Measurements from ENCODE around the gene MYBPC3.

The MYBPC3 gene

DNA sequence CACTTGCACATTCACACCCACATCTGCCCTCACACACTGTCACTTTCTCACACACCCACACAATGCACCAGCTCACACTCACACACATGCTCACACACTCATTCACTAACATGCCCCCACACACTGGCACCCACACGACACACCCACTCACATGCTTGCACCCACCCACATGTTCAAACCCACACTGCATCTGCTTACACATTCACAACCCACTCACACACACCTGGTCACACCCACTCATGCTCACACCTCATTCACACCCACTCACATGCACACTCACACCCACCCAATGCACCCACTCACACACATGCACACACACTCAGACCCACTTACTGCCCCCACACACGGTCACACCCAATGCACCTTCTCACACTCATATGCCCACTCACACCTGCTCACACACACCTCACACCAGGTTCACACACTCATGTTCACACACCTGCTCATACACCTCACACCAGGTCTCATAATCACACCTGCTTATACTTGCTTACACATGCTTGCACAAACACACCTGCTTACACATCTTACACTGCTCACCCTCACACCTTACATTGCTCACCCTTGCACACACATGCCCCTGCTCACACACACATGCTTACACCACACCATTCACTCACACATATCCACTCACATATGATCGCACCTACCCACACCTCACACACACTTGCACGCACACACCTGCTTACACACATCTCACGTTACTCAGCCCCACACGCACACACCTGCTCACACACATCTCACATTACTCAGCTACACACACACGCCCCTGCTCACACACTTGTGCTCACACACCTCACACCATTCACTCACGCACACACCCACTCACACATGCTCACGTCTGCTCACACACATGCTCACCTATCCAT, 3.9 kb upstream of the MYBPC3 start:
- DNase-seq = no peak

DNA sequence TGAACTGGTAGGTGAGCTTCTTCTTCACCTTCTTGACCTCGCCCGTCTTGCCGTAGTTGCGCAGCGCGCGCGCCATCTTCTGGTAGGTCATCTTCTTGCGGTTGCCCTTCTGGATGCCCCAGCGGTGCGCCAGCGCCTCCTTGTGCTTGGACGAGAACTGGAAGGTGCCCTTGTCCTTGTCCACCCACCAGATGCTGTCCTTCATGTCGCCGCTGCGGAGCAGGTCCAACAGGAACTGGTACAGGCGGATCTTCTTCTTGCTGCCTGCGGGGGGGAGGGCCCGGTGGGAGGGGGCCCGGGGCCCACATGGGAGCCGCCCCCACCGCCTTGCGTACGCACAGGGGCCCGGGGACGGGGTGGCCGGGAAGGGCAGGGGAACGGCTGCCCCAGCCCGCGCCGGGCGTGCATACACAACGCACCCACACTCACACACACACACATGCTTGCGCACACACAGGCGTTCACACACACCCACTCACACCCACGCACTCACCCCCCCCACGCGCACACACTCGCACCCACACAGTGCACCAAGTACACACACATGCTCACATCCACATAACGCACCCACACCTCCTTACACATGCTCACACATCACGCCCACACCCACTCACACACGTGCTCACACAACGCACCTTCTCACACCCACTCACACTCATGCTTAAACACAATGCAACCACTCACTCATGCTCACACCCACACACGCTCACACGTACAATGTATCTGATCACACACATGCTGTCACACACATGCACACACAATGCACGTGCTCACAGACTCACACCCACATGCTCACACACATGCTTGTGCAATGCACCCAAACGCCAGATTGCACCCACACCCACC, 3.0 kb upstream of the MYBPC3 start:
- DNase-seq = peak; percentile 90

DNA sequence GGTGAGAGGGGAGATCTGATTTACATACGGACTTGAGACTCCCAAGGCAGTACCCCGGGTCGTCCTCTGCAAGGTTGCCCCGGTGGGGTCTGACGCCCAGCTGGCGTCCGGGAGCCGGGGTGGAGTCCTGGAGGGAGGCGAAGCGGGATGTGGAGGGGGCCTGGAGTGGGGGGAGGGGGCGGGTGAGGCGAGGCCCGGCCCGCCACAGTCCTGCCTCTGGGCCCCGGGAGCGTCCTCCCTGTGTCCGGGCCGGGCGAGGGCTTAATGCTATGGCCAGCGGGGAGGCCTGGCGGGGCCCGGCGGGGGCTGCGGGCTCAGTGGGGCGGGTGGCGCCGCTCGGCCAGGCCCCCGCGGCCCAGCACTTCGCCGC, 2.4 kb upstream of the MYBPC3 start:
- DNase-seq = no peak

DNA sequence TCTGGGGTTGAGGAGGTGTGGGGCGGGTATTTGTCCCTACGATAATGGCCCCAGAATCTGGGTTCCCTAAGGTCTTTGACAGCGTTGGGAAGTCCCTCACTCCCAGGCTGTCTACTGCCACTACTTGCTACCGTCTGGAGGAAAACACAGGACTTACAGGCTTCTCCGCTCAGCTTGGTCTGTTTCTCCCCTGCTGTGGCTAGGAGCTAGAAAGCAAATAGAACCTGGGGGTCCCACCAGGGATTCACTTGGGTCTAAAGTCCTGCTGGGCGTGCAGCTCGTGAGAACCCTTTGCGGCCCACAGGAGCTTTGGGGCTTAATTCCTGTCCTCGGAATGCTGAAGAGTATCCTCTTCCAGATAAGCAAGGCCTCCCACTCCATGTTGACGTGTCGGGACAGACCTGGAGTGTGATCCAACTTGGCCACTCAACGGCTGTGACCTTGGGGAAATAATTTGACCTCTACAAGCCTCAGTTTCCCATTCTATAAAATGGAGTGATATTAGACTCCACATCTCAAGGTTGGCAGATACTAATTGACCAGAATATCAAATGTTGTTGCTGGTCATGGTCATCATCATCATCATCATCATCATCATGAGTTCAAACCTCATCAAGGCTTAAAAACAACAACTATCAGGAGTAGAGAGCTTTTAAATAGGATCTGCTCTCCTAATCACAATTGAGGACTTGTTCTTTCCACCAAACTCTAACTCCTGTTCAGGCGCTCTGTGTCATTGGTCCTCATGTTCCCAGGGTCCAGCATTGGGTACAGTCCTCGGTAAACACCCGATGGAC, 1.7 kb upstream of the MYBPC3 start:
- no peak for DNase-seq

DNA sequence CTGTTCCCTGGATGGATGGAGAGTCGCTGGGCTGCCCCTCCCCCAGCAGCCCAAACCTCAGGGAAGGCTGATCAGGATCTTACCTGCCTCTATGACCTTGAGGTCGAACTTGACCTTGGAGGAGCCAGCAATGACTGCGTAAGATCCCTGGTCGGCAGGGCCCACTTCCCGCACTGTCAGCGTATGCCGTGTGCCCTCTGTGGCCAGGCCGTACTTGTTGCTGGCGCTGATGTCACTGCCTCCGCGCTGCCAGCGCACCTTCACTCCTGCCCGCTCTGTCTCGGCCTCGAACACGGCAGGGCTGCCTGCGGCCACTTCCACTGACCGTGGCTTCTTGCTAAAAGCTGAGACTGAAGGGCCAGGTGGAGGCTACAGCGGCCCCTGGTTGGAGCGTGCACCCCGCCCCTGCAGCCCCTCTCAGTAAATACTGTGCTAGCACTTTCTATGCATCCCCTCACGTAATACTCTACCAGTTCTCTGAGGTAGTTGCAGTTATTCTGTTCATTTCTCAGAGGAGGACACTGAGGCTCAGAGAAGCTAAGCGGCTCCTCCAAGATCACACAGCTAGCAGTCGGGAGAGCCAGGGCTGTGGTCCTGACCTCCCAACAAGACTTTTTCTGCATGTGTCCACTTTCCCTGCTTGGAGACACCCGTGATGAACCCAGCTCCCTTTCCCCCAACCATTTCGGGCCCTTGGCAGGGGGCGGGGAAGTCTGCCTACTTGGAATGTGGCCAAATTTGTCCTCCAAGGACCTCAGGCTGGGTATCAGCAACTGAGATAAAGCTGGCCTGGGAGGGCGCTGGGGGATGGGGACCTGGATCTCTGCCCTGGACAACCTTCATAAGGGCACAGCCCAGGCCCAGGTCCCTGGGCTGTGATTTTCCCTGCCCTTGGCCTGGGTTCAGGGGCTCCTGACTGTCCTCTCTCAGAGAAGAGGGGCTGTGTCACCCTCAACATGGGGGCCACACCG, 1.1 kb downstream of the MYBPC3 start:
- no peak for DNase-seq

GRCh38 chr11:47350315-47350714, 2.2 kb downstream of the MYBPC3 start:
- DNase-seq = no peak

GRCh38 chr11:47349521-47350095, 2.9 kb downstream of the MYBPC3 start:
- DNase-seq = no peak

DNA sequence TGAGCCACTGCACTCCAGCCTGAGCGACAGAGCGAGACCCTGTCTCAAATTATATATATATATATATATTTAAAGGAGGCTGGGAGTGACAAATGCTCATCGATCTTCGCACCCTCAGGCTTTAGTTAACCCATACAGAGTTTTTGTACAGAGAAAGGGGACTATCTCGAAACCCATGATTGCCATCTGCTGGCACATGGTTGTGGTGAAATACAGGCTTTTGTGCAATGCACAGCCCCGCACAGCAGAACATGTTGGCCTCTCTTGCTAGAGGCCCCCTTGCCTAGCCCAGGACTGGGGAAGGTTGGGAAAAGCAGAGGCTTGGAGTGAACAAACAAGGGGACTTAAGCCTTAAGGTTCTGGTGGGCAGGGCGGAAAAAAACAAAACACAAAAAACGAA, 3.6 kb downstream of the MYBPC3 start:
- DNase-seq = no peak

DNA sequence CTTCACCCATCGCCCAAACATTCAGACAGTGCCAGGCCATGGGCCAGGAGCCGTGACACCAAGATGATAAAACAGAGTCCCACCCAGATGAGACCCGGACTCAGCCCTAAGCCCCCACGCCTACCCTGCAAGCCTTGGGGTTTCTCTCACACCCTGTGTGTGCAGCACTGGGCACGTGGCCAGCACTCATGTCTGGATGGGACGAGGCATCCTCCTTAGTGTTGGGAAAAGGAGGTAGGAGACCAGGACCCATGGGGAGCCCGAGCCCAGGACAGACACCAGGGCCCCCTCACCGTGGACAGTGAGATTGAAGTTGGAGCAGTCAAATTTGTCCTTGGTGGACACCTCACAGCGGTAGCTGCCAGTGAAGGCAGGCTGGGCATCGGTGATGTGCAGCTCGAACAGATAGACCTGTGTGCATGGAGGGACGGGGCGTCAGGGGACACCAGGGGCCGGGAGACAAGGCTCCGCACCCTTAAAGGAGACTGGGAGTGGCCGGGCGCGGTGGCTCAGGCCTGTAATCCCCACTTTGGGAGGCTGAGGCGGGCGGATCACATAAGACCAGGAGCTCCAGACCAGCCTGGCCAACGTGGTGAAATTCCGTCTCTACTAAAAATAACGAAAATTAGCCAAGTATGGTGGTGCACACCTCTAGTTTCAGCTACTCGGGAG, 4.2 kb downstream of the MYBPC3 start:
- DNase-seq = no peak

DNA sequence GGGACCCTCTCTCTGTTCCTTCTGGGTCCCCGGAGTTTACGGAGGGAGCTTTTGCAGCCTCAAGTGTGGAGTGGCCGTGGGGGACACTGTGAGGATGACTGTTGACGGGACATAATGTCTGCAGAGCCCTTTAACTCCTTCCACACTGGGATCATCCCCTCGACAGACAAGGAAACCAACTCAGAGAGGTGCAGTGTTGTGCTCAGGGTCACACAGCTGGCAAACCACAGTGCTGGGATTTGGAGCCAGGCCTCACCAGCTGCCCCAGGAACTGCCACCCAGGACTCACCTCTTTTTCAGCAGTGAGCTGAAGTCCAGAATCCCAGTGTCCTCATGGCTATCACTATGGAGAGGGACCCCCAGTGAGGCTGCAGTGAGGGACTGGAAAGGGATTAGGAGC, 5.4 kb downstream of the MYBPC3 start:
- DNase-seq = no peak

DNA sequence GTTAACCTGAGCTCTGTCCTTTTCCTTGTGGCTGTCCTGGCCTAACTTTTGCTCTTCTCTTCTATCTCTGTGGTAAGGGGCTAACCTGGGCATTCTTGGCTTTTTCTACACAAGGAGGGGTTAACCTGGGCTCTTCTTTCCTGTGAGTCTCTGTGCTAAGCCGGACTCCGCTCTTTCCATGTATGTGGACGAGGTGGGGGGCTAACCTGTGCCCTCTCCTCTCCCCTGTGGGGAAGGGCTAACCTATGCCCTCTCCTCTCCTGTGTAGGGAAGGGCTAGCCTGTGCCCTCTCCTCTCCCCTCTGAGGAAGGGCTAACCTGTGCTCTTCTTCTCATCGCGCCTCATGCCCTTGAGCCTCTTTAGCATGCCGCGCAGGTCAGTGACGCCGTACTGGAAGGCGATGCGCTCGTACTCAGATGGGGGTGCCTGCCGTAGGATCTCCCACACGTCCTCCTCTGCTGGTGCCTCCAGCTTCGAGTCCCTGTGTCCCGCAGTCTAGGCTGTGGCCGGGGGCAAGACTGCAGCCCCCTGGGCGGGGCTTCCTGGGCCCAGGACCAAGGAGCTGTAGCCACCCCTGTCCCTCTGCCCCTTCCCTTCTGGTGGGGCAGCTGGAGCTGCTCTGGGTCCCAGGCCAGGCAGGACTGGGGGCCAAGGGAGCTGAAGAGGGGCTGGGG, 6.5 kb downstream of the MYBPC3 start:
- DNase-seq = no peak

- no peak for DNase-seq
These were observed 9.6 kb downstream of the MYBPC3 start for GRCh38 chr11:47342854-47343253.

DNA sequence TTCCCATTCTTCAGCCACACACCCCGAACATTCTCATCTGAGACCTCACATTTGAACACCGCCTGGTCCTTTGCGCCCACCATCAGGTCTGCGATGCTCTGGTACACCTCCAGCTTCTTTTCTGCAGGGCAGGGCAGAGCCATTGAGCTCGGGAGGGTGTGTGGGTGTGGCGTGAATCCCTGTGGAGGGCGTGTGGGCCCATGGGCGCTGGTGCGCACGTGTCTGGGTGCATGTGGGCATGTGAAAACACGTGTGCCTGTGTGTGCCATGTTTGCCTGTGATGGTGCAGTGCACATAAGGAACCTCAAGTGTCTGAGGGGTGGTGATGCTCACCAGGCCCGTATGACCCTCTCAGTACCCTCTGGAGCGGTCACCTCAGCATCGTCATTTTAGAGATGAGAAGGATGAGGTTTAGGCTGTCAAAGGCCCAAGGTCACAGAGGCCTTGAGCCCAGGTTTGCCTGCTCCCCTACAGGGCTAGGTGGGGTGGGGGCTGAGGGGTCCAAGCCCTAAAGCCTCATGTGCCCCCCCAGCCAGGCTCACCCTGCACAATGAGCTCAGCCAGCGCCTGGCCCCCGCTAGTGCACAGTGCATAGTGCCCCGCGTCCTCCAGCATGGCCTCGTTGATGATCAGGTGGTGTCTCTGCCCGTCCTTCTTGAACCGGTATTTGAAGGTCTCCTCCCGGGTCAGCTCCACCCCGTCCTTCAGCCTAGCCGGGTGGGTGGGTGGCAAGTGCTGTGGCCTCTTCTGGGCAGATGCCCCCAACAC, 10.3 kb downstream of the MYBPC3 start:
- DNase-seq = no peak

DNA sequence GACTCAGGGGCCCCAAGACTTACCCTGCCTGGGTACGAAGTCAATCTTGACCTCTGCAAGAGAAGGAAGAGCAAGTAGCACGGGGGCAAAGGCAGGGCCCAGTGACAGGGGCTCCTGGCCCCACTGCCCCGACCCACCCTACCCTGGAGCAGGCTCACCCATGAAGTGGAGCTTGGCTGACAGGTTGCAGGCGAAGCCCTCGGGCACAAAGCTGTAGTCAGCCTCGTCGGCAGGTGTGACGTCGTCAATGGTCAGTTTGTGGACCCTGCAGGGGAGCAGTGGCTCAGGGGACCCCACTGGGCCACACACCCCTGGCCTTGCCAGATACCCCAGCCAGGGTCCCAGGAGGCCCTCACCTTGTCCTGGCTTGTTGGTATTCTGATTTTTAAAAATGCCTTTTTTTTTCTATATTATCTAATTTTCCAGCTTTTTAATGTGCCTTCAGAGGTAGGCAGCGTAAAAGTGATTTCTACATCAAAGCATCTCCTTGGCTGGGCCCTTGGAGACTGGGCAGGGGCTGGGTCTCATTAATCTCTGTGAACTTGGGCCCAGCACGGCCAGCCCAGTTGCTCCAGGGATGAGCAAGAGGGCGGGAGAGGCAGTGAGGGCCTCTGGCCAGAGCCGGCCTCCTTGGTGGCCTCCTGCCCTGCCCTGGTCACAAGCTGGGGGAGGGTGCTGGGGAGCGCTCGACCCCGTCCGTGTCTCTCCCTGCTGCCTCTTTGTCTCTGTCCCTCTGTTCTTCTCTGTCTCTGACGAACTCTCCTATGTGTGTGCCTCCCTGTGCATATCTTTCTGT, 11.3 kb downstream of the MYBPC3 start:
- DNase-seq = no peak

DNA sequence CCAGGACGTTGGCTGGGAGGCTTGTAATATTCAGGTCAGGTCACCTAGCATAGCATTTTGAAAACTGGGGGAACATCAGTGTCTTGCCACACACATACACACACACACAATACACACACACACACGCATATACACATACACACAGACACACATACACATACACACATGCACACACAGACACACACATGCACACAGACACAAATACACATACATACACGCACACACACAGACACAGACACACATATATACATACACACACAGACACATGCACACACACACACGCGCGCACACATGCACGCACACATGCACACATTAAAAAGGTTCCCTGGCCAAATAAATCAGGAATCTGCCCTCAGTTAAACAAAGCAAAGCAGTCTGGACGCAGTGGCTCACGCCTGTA, 12.5 kb downstream of the MYBPC3 start:
- DNase-seq = no peak

- DNase-seq = no peak
These were observed 13.9 kb downstream of the MYBPC3 start for GRCh38 chr11:47338396-47339241.

GRCh38 chr11:47337229-47337924, 15.1 kb downstream of the MYBPC3 start:
- no peak for DNase-seq
